WI38 (cell line): ENCODE measurements around the gene ATXN7L1.

Experiments used
- H3K4me3 ChIP-seq: 2 replicates; pipeline ENCODE4 v1.5.1; 2011; ENCODE audit warnings: low read depth, mild to moderate bottlenecking, control low read depth, low read length
- CTCF ChIP-seq: IDR thresholded peaks from 2 replicates; pipeline ENCODE4 v1.5.1; 2012; ENCODE audit warnings: low read depth, mild to moderate bottlenecking, control low read depth, low read length

The ATXN7L1 gene

GRCh38 chr7:105782391-105783042, 93.9 kb downstream of the ATXN7L1 start:
- H3K4me3 ChIP-seq: no peak overlapping the region
- no peak for TF ChIP-seq CTCF

- H3K4me3 ChIP-seq: no peak overlapping the region
- no peak for TF ChIP-seq CTCF
Observed at GRCh38 chr7:105779856-105780780, 96.3 kb downstream of the ATXN7L1 start.

GRCh38 chr7:105778956-105779355, 97.4 kb downstream of the ATXN7L1 start:
- TF ChIP-seq CTCF: no peak

GRCh38 chr7:105776986-105777910, 99.2 kb downstream of the ATXN7L1 start:
- H3K4me3 ChIP-seq: no peak overlapping the region
- TF ChIP-seq CTCF: no peak

More at GRCh38 chr7:105778956-105779355, 97.4 kb downstream of the ATXN7L1 start:
- H3K4me3 ChIP-seq: no peak overlapping the region

GRCh38 chr7:105776068-105776790, 100.2 kb downstream of the ATXN7L1 start:
- no peak for TF ChIP-seq CTCF
- H3K4me3 ChIP-seq: no peak overlapping the region

- H3K4me3 ChIP-seq: no peak overlapping the region
- no peak for TF ChIP-seq CTCF
Observed at GRCh38 chr7:105775580-105775979, 100.8 kb downstream of the ATXN7L1 start.
